ENCODE measurements around the gene TECPR2. TPM values are rescaled to one million over a fixed set of nuclear protein-coding genes. Genes with fewer than 3 reads are reported as not detected.
A peak's percentile ranks its signal among the peaks of the same experiment; 100 is the strongest.

Gene TECPR2
- total RNA-seq, 1 donor from 2014 or later, result 24.5 TPM

DNA sequence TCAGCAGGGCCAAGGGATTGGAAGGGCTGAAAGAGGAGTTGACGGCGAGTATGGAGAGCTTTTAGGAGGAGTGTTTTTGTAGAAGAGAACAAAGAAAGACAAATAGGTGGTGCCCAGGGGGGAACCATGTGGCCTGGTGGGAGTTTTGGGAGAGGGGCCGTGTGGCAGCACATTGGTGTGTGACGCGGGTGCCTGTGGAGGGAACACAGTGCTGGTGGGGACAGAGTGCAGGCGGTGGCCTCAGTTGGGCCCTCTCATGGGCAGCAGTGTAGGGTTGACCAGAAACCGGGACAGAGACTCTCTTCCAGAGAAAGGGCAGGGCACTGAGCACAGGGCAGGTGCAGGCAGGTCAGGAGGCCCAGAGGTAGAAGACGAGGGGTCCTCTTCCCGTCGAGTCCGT is 56.5 kb downstream of the TECPR2 start:
- Mint-ChIP-seq H3K4me3 (ENCODE audit: unreplicated experiment) (peak overlapping the region; percentile 66), H3K27ac (ENCODE audit: unreplicated experiment) (peak overlapping the region; percentile 48), H3K27me3 (ENCODE audit: unreplicated experiment) (peaks cover 7% of the 10 kb centered on the region), H3K9me3 (ENCODE audit: unreplicated experiment) (peaks cover 8% of the 10 kb centered on the region), H3K36me3 (ENCODE audit: unreplicated experiment) (no peaks in the 10 kb centered on the region), H3K4me1 (ENCODE audit: low read depth, unreplicated experiment) (peaks cover 18% of the 10 kb centered on the region)
- no peak for DNase-seq
- TF ChIP-seq, protein P1, sequence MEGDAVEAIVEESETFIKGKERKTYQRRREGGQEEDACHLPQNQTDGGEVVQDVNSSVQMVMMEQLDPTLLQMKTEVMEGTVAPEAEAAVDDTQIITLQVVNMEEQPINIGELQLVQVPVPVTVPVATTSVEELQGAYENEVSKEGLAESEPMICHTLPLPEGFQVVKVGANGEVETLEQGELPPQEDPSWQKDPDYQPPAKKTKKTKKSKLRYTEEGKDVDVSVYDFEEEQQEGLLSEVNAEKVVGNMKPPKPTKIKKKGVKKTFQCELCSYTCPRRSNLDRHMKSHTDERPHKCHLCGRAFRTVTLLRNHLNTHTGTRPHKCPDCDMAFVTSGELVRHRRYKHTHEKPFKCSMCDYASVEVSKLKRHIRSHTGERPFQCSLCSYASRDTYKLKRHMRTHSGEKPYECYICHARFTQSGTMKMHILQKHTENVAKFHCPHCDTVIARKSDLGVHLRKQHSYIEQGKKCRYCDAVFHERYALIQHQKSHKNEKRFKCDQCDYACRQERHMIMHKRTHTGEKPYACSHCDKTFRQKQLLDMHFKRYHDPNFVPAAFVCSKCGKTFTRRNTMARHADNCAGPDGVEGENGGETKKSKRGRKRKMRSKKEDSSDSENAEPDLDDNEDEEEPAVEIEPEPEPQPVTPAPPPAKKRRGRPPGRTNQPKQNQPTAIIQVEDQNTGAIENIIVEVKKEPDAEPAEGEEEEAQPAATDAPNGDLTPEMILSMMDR (IDR thresholded peaks at IDR 0.05; ENCODE audit: partially characterized antibody, unreplicated experiment), result no peak

DNA sequence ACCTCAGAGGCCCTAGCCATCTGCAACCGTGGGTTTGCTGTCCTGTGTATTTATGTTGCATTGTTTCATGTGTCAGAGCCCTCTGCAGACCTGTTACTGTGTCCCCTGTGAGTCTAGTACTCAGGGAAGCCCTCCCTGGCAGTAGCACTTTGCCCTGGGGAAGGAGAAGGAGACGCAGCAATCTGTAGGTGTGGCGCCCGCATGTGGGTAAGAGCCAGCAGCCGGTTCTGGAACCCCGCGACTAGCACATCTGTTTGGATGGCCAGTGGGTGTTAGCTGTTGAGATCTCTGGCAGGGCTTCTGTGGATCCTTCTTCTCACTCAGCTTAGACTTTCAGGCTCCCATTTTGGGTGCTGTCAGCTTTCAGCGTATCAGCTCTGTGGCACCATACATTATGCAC is 57.0 kb downstream of the TECPR2 start:
- H3K27me3 Mint-ChIP-seq (ENCODE audit: unreplicated experiment), result peaks cover 7% of the 10 kb centered on the region
- no peak overlapping the region for H3K27ac Mint-ChIP-seq (ENCODE audit: unreplicated experiment)
- H3K4me3 Mint-ChIP-seq (ENCODE audit: unreplicated experiment), result no peak overlapping the region
- H3K36me3 Mint-ChIP-seq (ENCODE audit: unreplicated experiment), result no peaks in the 10 kb centered on the region
- H3K4me1 Mint-ChIP-seq (ENCODE audit: low read depth, unreplicated experiment), result peaks cover 18% of the 10 kb centered on the region
- TF ChIP-seq, protein P1 (IDR thresholded peaks at IDR 0.05; ENCODE audit: partially characterized antibody, unreplicated experiment), result no peak
- DNase-seq, result no peak
- H3K9me3 Mint-ChIP-seq (ENCODE audit: unreplicated experiment), result peaks cover 8% of the 10 kb centered on the region

DNA sequence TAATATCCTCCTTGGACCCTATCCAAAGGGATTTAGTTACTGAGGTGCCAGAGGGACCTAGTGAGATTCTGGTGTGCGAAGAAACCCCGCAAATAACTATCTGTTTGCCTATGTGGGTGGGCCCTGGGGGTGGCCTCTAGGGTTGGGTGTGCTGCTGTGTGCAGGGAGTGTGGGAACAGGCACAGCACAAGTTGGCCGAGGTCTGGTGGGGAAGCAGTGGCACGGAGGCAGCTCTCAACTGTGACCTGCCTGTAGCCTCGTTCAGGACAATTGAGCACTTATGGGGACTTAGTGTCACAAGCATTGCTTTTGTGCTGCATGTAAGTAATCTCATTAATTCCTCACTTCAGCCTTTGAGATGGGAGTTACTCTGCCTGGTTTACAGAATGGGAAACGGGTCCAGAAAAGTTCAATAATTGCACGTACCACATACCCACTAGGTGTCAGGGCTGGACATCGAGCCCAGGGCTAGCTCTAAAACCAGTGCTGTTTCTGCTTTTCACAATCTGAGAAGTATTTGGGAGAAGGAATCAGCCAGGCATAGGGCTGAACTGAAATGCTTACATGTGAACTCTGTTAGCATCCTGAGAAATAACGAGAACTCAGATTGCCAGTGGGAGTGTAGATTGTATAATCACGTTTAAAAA is 58.8 kb downstream of the TECPR2 start:
- TF ChIP-seq, protein P1 (IDR thresholded peaks at IDR 0.05; ENCODE audit: partially characterized antibody, unreplicated experiment), result no peak
- H3K4me3 Mint-ChIP-seq (ENCODE audit: unreplicated experiment), result no peak overlapping the region
- no peaks in the 10 kb centered on the region for H3K36me3 Mint-ChIP-seq (ENCODE audit: unreplicated experiment)
- no peak for DNase-seq
- H3K9me3 Mint-ChIP-seq (ENCODE audit: unreplicated experiment), result peaks cover 8% of the 10 kb centered on the region
- peaks cover 16% of the 10 kb centered on the region for H3K4me1 Mint-ChIP-seq (ENCODE audit: low read depth, unreplicated experiment)
- peaks cover 7% of the 10 kb centered on the region for H3K27me3 Mint-ChIP-seq (ENCODE audit: unreplicated experiment)
- no peak overlapping the region for H3K27ac Mint-ChIP-seq (ENCODE audit: unreplicated experiment)

DNA sequence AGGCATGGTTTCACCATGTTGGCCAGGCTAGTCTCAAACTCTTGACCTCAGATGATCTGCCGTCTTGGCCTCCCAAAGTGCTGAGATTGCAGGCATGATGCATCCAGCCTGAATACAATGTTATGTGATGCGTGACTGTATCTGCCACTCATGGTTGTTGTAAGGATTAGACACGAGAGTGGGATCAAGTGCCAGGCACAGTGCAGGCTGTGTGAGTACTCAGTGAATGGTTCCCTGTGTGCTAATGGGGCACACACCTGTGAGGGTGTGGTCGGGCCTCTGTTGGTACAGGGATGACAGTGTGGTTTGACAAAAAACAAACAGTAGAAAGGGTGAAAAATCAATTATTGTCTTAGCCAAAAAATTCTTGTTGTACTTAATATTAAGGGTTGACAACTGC is 61.8 kb downstream of the TECPR2 start:
- TF ChIP-seq, protein P1 (IDR thresholded peaks at IDR 0.05; ENCODE audit: partially characterized antibody, unreplicated experiment), result no peak
- Mint-ChIP-seq H3K27me3 (ENCODE audit: unreplicated experiment) (no peaks in the 10 kb centered on the region), H3K9me3 (ENCODE audit: unreplicated experiment) (peaks cover 2% of the 10 kb centered on the region), H3K27ac (ENCODE audit: unreplicated experiment) (no peak overlapping the region), H3K36me3 (ENCODE audit: unreplicated experiment) (no peaks in the 10 kb centered on the region), H3K4me3 (ENCODE audit: unreplicated experiment) (no peak overlapping the region), H3K4me1 (ENCODE audit: low read depth, unreplicated experiment) (no peaks in the 10 kb centered on the region)
- DNase-seq, result no peak

DNA sequence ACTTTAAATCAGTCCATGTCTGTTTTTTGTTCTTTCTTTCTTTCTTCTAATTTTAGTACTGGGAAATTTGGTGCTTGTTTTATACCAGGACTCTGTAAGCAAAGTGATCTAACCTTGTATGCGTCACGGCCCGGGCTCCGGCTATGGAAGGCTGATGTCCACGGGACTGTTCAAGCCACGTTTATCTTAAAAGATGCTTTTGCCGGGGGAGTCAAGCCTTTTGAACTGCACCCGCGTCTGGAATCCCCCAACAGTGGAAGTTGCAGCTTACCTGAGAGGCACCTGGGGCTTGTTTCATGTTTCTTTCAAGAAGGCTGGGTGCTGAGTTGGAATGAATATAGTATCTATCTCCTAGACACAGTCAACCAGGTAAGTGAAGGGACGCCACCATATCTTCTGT is 62.2 kb downstream of the TECPR2 start:
- H3K36me3 Mint-ChIP-seq (ENCODE audit: unreplicated experiment), result no peaks in the 10 kb centered on the region

More for the DNA sequence above, 62.2 kb downstream of the TECPR2 start:
- Mint-ChIP-seq H3K4me3 (ENCODE audit: unreplicated experiment) (no peak overlapping the region), H3K27me3 (ENCODE audit: unreplicated experiment) (no peaks in the 10 kb centered on the region), H3K9me3 (ENCODE audit: unreplicated experiment) (peaks cover 2% of the 10 kb centered on the region), H3K27ac (ENCODE audit: unreplicated experiment) (no peak overlapping the region), H3K4me1 (ENCODE audit: low read depth, unreplicated experiment) (no peaks in the 10 kb centered on the region)
- DNase-seq, result no peak
- TF ChIP-seq, protein P1 (IDR thresholded peaks at IDR 0.05; ENCODE audit: partially characterized antibody, unreplicated experiment), result no peak
